ENCODE measurements around the gene SLC46A1. TPM values are rescaled to one million over a fixed set of nuclear protein-coding genes. Genes with fewer than 3 reads are reported as not detected.

Gene SLC46A1
- 12.3 and 15.3 TPM in 2 replicates for polyA plus RNA-seq
- 17.3 and 20.8 TPM in 2 replicates for polyA minus RNA-seq

DNA sequence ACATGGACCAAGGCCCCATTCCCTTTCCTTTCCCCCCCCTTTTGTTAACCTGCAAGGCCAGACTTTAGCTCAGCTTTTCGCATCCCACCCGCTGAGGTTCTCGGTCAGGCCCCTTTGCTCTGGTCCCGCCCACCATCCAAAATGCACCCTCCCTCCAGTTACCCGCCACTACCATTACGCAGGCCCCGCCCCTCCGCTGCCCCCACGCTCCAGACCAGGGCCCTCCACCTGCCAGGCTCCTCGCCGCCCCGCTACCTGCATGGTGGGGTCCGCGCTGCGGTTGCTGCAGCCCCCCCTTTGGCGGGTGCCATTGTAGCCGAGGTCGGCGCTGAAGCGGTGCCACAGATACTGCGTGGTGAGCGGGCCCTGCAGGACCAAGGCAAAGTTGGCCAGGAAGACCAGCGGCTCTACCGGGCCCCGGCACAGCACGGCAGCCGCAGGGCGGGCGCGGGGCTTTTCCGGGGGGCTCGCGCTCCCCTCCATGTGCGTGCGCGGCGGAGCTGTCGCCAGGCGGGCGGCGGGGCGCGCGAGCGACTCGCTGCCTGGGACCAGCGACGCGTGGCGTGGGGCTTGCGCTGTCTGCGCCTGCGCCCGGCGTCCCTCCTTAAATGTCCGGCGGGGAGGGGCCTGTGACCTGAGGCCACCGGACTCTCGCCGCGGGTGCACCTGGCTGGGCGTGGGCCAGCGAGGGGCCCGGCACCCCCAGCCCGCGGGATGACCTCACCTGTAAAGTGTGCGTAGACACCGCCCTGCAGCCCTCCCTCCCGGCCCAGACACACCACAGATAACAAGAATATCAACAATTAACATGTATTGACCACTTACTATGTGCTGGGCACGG lies at the start of gene SLC46A1:
Gene SLC46A1 (minus strand): TSS at position 581 of the 841 bp plus-strand sequence. CDS start 98 bp downstream, at position 483.
- H3K9ac ChIP-seq (ENCODE audit: low read length) = peak within 1 kb of the TSS; percentile 69
- H3K9me3 ChIP-seq (ENCODE audit: low read length) = no peaks in the 10 kb centered on the region
- TF ChIP-seq MXI1 (conservative IDR thresholded peaks at IDR 0.05; ENCODE audit: poor library complexity, severe bottlenecking) (peak; percentile 81), RAD21 (conservative IDR thresholded peaks at IDR 0.05) (no peak), POLR2AphosphoS5 (IDR thresholded peaks at IDR 0.05) (peak; percentile 47), TAF1 (IDR thresholded peaks at IDR 0.05; ENCODE audit: low read depth) (no peak), EP300 (conservative IDR thresholded peaks at IDR 0.05; ENCODE audit: poor library complexity, severe bottlenecking) (peak; percentile 17), SMC3 (conservative IDR thresholded peaks at IDR 0.05; ENCODE audit: poor library complexity) (no peak)
- TF ChIP-seq, protein P1, sequence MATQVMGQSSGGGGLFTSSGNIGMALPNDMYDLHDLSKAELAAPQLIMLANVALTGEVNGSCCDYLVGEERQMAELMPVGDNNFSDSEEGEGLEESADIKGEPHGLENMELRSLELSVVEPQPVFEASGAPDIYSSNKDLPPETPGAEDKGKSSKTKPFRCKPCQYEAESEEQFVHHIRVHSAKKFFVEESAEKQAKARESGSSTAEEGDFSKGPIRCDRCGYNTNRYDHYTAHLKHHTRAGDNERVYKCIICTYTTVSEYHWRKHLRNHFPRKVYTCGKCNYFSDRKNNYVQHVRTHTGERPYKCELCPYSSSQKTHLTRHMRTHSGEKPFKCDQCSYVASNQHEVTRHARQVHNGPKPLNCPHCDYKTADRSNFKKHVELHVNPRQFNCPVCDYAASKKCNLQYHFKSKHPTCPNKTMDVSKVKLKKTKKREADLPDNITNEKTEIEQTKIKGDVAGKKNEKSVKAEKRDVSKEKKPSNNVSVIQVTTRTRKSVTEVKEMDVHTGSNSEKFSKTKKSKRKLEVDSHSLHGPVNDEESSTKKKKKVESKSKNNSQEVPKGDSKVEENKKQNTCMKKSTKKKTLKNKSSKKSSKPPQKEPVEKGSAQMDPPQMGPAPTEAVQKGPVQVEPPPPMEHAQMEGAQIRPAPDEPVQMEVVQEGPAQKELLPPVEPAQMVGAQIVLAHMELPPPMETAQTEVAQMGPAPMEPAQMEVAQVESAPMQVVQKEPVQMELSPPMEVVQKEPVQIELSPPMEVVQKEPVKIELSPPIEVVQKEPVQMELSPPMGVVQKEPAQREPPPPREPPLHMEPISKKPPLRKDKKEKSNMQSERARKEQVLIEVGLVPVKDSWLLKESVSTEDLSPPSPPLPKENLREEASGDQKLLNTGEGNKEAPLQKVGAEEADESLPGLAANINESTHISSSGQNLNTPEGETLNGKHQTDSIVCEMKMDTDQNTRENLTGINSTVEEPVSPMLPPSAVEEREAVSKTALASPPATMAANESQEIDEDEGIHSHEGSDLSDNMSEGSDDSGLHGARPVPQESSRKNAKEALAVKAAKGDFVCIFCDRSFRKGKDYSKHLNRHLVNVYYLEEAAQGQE (IDR thresholded peaks at IDR 0.05; ENCODE audit: borderline replicate concordance) = no peak
- H2AFZ ChIP-seq (ENCODE audit: low read depth, low read length) = peak within 1 kb of the TSS; percentile 65
- no peaks in the 10 kb centered on the region for H3K9me2 ChIP-seq (ENCODE audit: insufficient read depth, low read length)
- H3K36me3 ChIP-seq (ENCODE audit: insufficient read depth, low read length) = no peaks in the 10 kb centered on the region
- H3F3A ChIP-seq (ENCODE audit: insufficient read depth, low read length, poor library complexity, severe bottlenecking) = peaks cover 4% of the 10 kb centered on the region
- H3K27ac ChIP-seq (ENCODE audit: low read length) = peak within 1 kb of the TSS; percentile 31
- no peaks in the 10 kb centered on the region for H3K27me3 ChIP-seq (ENCODE audit: insufficient read depth, low read depth, low read length)
- H3K4me3 ChIP-seq (ENCODE audit: low read length) = peak within 1 kb of the TSS; percentile 78
- no peaks in the 10 kb centered on the region for H3K79me2 ChIP-seq (replicated peaks; ENCODE audit: insufficient read depth, low read length)
- no peaks in the 10 kb centered on the region for H4K20me1 ChIP-seq (ENCODE audit: insufficient read depth)
- H3K4me2 ChIP-seq (ENCODE audit: low read length) = peak within 1 kb of the TSS; percentile 73

DNA sequence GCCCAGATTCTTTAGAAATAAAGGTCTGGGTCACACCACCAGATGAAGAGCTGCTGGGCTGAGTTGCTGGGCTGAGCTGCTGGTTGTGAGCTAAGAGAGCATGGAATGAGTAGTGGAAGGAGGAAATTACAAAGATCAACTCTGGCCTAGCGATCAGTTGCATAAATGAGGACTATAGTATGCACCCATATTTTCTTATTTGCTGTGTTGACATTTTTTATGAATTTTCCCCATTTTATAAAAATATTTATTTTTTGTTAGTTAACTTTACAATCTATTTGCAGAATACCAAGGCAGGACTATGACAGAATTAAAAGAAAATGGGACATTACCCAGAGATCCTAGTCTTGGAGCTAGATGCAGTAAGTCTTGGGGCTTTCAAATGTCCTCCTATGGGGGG lies 43.8 kb upstream of the SLC46A1 start:
- Histone ChIP-seq H3K79me2 (replicated peaks; ENCODE audit: insufficient read depth, low read length) (no peaks in the 10 kb centered on the region), H4K20me1 (ENCODE audit: insufficient read depth) (no peaks in the 10 kb centered on the region), H3K4me2 (ENCODE audit: low read length) (no peak overlapping the region), H3K9me3 (ENCODE audit: low read length) (no peaks in the 10 kb centered on the region), H3K27ac (ENCODE audit: low read length) (no peak overlapping the region), H2AFZ (ENCODE audit: low read depth, low read length) (no peak overlapping the region), H3K27me3 (ENCODE audit: insufficient read depth, low read depth, low read length) (no peaks in the 10 kb centered on the region), H3K4me3 (ENCODE audit: low read length) (no peak overlapping the region), H3K9me2 (ENCODE audit: insufficient read depth, low read length) (no peaks in the 10 kb centered on the region), H3K9ac (ENCODE audit: low read length) (no peak overlapping the region), H3F3A (ENCODE audit: insufficient read depth, low read length, poor library complexity, severe bottlenecking) (no peaks in the 10 kb centered on the region), H3K36me3 (ENCODE audit: insufficient read depth, low read length) (no peaks in the 10 kb centered on the region)
- no peak for TF ChIP-seq SMC3 (conservative IDR thresholded peaks at IDR 0.05; ENCODE audit: poor library complexity)
- no peak for TF ChIP-seq RAD21 (conservative IDR thresholded peaks at IDR 0.05)
- no peak for TF ChIP-seq EP300 (conservative IDR thresholded peaks at IDR 0.05; ENCODE audit: poor library complexity, severe bottlenecking)
- TF ChIP-seq, protein P2, sequence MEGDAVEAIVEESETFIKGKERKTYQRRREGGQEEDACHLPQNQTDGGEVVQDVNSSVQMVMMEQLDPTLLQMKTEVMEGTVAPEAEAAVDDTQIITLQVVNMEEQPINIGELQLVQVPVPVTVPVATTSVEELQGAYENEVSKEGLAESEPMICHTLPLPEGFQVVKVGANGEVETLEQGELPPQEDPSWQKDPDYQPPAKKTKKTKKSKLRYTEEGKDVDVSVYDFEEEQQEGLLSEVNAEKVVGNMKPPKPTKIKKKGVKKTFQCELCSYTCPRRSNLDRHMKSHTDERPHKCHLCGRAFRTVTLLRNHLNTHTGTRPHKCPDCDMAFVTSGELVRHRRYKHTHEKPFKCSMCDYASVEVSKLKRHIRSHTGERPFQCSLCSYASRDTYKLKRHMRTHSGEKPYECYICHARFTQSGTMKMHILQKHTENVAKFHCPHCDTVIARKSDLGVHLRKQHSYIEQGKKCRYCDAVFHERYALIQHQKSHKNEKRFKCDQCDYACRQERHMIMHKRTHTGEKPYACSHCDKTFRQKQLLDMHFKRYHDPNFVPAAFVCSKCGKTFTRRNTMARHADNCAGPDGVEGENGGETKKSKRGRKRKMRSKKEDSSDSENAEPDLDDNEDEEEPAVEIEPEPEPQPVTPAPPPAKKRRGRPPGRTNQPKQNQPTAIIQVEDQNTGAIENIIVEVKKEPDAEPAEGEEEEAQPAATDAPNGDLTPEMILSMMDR (IDR thresholded peaks at IDR 0.05; ENCODE audit: poor library complexity, severe bottlenecking) = no peak
- no peak for TF ChIP-seq POLR2AphosphoS5 (IDR thresholded peaks at IDR 0.05)
- TF ChIP-seq, protein P1 (IDR thresholded peaks at IDR 0.05; ENCODE audit: borderline replicate concordance) = no peak
- TF ChIP-seq TAF1 (IDR thresholded peaks at IDR 0.05; ENCODE audit: low read depth) = no peak
